GM03348 (cell line): ENCODE measurements around the gene RTN4RL1.
"Not testable (repeated sequence)": the region's sequence is repeated elsewhere in the genome, so short reads cannot be mapped to it uniquely, and the experiment has no call there.

Source experiments
- DNase-seq: peaks from one replicate; pipeline ENCODE4 v3.0.0; 2012; ENCODE audit warnings: low spot score

Gene RTN4RL1

DNA sequence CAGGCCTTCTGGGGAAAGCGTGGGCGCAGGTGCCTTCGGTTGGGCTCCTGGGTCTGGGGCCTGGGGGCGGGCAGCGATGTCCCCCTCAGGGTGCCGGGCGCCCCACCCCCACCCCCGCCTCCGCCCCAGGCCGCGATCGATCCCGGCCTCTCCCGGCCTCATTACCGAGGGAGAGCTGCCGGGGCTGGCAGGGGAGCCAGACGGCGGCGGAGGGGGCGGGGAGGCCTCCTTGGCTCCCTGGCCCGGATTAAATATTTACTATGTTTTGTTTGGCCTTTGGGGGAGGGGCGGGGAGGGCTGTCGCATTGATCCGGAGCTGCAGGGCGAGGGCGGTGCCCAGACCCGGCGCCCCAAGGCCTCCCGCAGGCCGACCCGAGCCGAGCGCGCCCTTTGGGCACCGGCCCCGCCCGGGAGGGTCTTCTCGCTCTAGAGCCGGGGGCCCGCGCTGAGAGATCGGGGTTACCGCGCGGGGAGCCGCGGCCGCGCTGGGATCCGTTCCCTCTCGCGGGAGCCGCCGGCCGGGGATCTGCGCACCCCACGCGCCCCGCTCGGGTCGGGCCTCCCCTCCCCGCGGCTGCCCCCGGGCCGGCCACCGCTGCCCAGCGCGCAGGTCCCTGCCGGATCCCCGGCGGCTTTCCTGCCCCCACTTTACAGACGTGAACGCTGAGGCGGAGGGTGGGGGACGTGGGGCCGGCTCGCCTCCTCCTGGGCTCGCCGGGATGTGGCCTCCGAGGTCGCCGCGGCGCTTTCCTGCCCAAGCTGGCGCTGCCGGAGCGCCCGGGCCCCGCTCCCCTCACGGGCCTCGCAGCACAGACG, 27.0 kb downstream of the RTN4RL1 start:
- peak; percentile 57 for DNase-seq

DNA sequence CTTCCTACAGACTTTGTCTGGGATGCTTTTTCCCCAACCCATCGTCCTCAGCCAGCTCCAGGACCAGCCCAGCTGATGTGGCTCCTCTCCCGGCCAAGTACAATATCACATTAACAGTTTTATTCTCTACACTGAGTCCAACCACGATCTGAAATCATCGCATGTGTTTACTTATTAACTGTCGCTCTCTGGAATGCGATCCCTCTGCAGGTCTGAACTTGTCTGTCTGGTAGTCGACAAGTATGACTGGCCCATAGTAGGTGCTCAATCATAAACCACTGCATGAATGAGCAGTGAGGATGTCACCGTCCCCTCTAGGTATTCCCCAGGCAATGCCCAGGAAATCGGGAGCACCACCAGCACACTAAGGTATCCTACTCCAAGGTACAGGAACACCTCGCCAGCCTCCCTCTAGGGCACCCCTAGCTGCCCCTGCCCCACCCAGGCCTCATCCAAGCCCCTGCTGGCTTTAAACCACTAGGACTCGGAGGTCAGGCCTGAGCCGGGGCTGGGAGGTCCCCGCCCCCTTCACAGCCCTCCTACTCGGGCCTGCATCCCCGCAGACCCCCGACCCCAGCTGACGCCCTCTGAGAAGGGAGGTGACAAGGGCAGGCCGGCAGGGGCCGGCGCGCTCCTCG, 27.7 kb downstream of the RTN4RL1 start:
- DNase-seq, result no peak

DNA sequence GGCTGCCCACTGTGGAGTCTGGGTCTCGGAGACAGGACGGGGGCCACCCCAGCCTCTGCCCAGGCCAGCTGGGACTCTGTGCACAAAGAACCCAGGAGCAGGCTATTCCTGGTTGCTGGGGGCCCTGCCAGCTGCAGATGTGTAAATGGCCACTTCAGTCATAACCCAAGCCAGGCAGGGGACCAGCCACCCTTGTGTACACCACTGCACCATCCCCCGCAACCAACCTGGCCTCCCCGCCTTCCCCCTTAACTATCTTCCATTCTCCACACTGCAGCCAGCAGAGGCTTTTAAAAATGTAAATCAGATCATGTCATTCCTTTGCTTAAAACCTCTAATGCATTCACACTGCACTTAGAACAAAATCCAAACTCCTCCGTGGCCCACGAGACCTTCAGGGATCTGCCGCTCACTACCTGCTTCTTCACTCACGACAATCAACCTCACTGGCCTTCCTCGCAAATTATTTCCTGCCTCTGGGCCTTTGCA, 28.3 kb downstream of the RTN4RL1 start:
- no peak for DNase-seq

DNA sequence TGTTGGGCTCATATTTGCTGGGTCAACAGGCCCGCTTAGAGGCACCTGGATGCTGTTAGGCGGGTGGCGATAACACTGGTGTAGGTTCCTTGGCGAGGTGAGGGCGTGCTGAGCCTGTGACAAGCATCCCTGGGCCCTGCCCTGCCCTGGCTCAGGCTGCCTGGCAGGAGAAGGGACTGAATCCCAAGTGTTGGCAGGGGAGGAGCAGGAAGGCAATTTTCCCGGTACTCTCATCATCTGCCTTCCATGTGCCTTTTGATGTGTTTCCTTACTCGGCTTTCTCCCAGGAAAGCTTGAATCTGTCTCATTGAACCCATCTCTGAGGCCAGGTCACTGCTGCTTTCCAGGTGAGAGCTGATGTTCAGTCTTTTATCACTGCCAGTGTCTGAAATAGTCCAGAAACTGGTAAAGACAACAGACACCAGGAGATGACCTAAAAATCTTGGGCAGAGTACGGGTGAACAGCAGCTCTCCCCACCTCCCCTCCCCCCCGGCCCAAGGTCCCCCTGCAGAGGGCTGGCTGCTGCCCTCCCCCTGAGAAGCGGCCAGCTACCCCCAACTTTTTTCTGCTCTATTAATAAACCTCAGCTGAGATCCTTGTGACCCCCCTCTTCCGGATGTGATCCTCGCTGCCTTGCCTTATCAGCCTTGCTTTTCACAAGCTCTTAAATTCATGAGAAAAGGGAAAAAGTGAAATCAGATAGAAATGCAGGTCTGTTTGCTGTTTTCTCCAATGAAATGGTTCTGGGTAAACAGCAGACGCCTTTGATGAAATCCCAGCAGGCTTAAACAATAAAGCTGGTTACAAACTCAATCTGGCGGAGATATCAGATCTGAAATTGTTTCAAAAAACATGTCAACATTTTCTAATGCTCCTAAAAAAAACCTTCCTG, 29.0 kb downstream of the RTN4RL1 start:
- no peak for DNase-seq

DNA sequence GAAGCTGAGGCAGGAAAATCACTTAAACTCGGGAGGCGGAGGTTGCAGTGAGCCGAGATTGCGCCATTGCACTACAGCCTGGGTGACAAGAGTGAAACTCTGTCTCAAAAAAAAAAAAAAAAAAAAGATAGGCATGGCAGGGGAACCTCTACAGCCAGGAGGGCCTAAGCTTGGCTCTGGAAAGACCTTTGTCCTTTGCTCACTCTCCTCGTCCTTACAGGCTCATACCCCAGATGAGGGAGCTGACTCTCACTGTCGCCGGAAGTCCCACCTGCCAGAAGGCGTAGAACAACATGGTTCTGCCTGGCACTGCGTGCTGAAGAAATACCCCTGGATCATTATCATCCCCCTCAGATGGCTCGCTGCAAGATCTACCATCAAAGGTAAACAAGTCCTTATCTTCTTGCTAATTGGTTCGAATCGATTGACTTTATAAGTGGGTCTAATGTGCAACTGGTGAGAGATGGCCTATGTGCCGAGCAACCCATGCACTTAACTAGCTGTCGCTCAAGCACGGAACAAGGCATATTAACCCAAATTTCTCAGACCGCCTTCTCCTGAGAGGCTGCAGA, 29.7 kb downstream of the RTN4RL1 start:
- DNase-seq, result no peak

DNA sequence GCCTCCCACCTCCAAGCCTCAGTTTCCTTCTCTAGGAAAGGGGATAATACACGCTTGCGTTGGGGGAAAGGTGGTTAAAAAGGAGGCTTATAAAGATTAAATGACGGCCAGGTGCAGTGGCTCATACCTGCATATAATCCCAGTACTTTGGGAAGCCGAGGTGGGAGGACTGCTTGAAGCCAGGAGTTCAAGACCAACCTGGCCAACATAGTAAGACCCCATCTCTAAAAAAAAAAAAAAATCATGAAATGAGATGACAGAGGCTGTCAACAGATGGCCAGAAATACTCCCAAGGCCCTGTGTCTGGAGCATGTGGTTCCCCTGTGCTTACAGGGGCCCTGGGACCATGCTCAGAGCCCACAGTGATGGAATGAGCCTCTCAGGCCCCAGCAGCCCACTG, 30.4 kb downstream of the RTN4RL1 start:
- DNase-seq, result no peak

DNA sequence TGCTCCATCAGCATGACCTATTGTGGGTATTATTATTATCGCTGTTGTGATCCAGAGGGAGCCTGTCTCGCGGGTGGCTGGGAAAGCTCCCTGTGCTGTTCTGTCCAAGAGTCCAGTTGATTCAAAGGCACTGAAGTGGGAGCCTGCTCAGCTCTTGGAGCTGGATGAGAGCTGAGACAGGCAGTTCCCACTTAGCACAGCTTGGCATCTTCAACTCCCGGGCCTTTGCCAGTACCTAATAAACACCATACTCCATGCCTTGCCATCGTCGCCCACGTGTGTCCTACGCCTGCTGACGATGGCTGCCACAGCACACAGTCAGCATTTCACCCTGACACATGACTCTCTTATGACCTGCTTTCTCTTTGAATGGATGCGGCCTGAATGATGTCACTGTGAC, 32.6 kb downstream of the RTN4RL1 start:
- DNase-seq, result no peak

DNA sequence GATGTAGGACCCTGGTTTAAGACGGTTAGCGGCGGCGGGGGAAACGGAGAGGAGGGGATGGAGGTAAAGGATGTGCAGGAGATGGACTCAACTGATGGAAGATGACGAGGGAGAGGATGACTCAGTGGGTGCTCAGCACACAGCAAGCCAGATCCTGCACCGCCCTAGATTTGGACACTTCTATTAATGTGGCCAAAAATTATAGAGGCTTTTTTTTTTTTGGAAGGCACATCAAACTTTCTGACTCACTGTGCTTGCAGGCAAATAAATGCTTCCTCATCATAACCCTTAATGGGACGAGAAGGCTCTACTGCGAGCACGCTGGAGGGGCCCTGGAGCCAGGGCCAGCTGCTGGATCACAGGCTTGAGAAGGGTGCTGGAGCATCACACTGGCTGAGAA, 36.0 kb downstream of the RTN4RL1 start:
- peak; percentile 90 for DNase-seq

DNA sequence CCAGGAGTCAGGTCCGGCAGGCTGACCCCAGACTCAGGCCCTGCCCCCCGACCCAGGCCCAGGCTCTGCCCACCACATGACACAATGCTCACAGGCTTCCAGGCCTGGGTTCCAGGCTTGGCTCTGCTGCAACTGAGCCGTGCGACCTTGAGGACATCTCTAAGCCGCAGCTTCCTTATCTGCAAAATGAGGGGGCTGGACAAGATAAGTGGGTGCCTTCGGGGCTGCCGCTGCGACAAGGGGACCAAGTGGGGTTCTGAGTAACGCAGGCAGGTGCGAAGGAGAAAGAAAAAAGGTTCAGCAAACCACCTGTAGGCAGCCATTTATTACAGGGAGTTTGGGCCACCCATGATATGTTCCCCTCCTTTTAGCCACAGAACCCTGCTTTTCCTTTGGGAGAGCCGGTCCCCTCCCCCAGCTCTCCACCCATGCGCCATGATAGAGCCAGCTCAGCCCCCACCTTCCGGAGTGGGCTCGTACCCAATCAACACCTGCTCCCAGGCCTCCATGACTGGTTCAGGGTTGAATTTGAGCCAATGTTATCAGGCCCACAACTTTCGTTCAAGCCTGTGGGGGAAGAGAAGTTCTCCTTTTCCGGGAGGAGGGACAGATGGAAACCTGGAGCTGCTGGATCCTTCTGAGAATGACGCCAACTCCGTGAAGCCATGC, 38.2 kb downstream of the RTN4RL1 start:
- no peak for DNase-seq

DNA sequence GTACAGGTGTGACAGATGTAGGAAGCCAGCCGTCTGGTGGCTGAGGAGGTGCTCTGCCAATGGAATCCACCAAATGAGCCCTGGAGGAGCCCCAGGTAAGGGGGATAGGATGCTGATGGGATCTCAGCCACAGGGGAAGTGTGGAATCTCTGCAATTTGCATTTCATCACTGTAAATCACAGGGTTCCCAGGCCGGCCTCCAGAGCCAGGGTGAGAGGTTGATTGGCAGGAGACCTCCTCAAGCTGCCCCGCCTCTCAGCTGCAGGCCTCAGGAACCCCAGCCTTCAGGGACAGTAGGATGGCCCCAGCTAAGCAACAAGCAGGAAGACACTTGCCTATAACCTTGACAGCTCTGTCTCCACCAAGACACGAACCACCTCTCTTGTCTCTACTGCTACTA, 39.4 kb downstream of the RTN4RL1 start:
- no peak for DNase-seq

DNA sequence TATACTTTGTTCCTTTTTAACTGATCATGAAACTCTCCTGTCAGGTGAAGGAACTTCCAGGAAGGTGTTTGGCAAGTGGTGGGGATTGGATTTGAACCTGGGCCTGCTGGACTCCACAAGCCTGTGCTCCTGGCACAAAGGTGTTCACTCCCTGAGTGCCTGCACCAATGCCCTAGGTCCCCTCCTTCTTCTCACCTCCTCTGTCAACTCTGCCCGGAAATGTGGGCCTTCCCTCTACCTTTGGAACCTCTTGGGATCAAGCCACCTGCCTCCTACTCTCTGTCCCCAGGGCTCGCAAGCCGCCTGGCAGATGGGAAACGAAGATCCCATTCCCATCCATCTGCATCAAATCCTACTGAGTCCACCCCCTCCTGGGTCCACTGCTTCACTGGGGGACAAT, 40.0 kb downstream of the RTN4RL1 start:
- no peak for DNase-seq

DNA sequence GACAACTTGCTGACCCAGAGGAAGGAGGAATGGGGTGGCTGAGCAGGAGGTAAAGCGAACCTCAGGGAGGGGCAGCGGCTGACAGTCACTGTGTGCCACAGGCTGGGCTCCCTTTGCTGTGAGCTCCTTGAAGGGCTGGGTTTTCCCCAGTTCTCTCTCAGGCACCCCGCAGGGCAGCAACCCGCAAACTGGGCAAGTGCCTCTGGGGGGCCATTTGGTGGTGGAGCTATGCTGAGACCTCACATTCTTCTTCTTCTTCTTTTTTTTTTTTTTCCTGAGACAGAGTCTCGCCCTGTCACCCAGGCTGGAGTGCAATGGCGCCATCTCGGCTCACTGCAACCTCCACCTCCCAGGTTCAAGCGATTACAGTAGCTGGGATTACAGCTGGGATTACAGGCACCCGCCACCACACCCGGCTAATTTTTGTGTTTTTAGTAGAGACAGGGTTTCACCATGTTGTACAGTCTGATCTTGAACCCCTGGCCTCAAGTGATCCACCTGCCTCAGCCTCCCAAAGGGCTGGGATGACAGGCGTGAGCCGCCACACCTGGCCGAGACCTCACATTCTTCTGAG, 42.3 kb downstream of the RTN4RL1 start:
- not testable (repeated sequence) for DNase-seq

DNA sequence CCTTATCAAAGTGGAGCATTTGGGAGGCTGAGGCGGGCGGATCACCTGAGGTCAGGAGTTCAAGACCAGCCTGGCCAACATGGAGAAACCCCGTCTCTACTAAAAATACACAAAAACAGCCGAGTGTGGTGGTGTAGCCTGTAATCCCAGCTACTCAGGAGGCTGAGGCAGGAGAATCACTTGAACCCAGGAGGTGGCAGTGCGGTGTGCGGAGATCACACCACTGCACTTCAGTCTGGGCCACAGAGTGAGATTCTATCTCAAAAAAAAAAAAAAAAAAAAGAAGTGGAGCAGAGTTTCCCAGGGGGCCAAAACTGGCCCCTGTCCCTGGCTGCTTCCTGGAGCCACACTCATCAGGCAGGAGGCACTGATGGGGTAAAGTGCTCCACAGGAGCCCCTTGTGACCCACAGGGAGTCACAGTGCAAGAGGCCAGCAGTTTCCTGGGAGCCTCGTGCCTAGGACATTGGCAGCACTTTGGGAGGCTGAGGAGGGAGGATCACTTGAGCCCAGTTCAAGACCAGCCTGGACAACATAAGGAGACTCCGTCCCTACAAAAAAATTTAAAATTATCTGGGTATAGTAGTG, 44.4 kb downstream of the RTN4RL1 start:
- no peak for DNase-seq

DNA sequence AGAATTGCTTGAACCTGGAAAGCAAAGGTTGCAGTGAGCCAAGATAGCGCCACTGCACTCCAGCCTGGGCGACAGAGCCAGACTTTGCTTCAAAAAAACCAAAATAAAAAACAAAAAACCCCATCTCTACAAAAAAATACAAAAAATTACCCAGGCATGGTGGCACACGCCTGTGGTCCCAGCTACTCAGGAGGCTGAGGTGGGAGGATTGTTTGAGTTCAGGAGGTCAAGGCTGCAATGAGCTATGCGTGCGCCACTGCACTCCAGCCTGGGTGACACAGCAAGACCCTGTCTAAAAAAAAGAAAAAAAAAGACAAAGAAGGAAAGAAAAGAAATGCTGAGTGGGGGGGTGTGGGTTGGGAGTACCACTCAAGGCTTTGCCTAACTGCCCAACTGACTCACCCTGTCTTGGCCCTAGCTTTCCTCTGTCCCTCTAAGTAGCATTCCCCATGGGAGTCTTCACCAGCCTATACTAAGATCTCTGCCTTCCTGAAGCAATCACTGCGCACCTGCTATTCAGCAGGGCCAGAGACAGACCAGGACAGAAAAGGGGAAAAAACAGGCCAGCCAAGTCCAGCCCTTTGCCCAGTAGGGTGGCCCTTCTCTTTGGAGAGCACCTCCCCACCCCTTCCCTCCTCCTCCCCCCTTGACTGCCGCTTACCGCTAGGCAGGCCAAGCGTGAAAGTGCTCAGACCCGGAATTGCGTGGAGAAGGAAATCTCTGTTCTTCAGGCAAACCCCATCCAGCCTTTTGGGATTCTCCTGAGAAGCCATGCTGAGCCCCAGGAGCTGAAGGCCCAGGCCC, 45.8 kb downstream of the RTN4RL1 start:
- DNase-seq, result no peak

DNA sequence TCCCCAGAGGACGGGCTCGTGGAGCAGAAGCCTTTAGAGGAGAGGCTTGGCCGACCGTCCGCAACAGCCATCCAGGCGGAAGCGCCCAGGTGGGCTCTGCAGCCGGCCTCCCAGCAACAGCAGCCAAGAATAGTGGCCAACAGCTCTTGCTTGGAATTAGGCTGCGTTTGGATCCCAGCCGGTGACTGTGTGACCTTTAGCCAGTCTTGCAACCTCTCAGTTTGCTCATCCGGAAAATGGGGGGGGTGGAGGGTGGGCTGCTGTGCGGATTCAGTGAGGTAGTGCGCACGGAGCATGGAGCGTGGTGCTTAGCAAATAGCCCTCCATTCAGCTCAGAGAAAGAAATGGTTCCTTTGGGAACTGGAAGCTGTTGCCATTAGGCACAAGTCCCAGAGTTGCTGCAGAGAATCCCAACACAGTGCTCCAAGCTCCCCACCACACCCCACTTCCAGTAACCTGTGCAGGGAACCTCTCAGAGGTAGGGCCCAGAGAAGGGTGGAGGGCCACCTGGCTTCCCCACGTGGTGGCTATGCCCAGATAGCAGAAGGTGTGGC, 46.7 kb downstream of the RTN4RL1 start:
- no peak for DNase-seq

DNA sequence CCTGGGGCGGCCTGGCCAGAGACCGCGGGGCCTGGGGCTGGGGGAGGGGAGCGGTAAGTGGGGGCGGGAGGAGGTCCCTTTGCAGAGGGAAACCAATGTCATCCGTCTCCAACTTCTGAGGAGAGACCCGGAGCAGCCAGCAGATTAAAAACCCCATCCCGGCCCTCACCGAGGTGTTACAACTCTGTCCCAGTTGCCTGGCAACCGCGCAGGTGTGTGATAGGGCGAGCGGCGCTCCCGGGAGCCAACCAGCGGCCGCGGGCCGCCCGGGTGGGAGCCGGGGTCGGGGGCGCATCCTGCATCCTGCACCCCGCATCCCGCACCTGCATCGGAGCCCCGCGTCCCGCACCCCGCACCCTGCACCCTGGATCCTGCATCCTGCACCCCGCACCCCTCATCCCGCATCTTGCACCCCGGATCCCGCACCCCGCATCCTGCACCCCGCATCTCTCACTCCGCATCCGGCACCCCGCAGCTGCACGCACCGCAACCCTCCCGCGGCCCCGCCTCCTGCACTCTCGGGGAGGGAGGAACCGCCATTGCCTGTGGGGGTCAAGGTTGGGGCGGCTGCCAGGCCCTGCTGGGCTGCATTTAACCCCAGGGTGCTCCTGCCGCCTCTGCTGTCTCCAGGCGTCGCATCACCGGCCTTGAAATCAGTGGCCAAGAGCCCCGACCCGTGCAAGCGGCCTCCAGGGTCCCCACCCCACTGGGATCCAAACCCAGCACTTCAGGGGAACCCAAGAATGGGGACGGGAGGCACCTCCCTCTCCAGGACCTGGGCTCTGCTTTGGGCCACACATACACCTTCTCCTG, 47.3 kb downstream of the RTN4RL1 start:
- no peak for DNase-seq

DNA sequence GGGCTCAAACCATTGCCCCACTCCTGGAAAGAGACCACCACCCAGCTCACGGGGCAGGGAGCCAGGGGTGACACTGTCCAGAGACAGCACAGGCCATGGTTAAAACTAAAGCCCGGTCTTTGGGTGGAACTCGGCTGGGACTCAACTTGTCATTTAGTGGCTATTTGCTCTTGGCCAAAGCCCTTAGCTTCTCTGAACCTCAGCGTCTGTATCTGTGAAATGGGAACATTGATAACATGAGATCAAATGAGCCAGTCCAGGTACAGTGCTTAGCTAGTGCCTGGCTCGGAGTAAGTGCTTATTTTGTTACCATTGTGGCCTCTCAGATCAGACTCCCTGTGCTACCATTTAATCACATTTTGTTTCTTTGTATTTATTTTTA, 48.5 kb downstream of the RTN4RL1 start:
- no peak for DNase-seq

DNA sequence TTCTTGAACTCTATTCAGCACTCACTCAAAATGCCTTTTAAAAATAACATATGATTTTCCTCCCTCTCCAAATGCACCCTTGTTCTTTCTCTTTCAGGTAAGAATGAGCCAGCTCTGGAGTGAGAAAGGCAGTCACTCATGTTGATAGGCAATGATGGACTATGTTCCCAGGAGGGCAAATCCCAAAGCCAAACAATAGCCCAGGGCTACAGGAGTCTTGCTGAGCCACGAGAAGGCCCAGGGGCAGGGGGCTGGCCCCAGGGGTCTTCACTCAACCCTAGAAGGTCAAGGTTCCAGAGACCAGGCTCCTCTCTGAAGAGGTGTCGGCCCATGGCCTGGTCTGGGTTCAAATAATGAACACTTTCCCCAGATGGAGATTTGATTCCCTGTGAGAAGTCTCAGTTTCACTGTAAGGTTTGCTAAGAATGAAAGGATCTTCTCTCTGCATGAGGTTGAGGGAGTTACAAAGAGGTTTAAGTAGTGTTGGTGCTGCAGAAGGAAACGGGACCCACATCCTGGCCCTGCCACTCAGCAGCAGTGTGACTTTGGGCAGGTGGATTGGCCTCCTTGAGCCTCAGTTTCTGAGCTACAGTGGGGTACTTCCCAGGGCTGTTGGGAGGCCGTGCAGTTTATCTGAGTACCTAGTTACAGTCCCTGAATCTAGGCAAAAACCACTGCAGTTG, 49.0 kb downstream of the RTN4RL1 start:
- no peak for DNase-seq
